ENCODE data around the gene PAXX.

GRCh38 chr9:137016436-137016835, 24.2 kb downstream of the PAXX start:
- TF ChIP-seq POLR2A (IDR thresholded peaks at IDR 0.05; ENCODE audit: low read length) (no peak), GATA1 (IDR thresholded peaks at IDR 0.05; ENCODE audit: low read depth, low read length) (no peak)
